ENCODE data around the gene IQSEC1. TPM values are rescaled to one million over a fixed set of nuclear protein-coding genes. Genes with fewer than 3 reads are reported as not detected.

The IQSEC1 gene
- total RNA-seq, 2 experiments from 2014 or later = 36.8 to 40.4 TPM

- ATAC-seq = no peak
- CTCF ChIA-PET = interaction anchor here (0.9 kb wide), 1 partner anchor 52 kb away, joined by 4 read pairs; no protein-coding TSS in a partner anchor
These were observed 134.9 kb downstream of the IQSEC1 start for GRCh38 chr3:12938258-12938711.

GRCh38 chr3:12935861-12936830, 137.1 kb downstream of the IQSEC1 start:
- POLR2A ChIA-PET = no interaction called here

More at GRCh38 chr3:12938258-12938711, 134.9 kb downstream of the IQSEC1 start:
- Mint-ChIP-seq H3K4me1 (no peaks in the 10 kb centered on the region), H3K36me3 (ENCODE audit: low read depth) (peaks cover 6% of the 10 kb centered on the region), H3K4me3 (no peak overlapping the region), H3K27ac (no peak overlapping the region), H3K27me3 (no peaks in the 10 kb centered on the region), H3K9me3 (ENCODE audit: low read depth) (no peaks in the 10 kb centered on the region)
- no peak for DNase-seq
- POLR2A ChIA-PET = interaction anchor here (0.6 kb wide), 1 partner anchor 112 kb away, joined by 3 read pairs; no protein-coding TSS in a partner anchor
- intact Hi-C loops (cut with DNase I, micrococcal nuclease) = no loop called here

GRCh38 chr3:12935023-12935860, 138.0 kb downstream of the IQSEC1 start:
- Mint-ChIP-seq H3K36me3 (ENCODE audit: low read depth) (peaks cover 5% of the 10 kb centered on the region), H3K27ac (no peak overlapping the region), H3K27me3 (no peaks in the 10 kb centered on the region), H3K9me3 (ENCODE audit: low read depth) (no peaks in the 10 kb centered on the region), H3K4me3 (no peak overlapping the region), H3K4me1 (no peaks in the 10 kb centered on the region)
- DNase-seq = peak; percentile 25
- intact Hi-C loops (cut with DNase I, micrococcal nuclease) = no loop called here
- ChIA-PET CTCF (interaction anchor here (1.1 kb wide), 1 partner anchor 29 kb away, joined by 4 read pairs; no protein-coding TSS in a partner anchor), POLR2A (no interaction called here)
- no peak for ATAC-seq

More at GRCh38 chr3:12935861-12936830, 137.1 kb downstream of the IQSEC1 start:
- CTCF ChIA-PET = interaction anchor here (0.5 kb wide), 1 partner anchor 9 kb away, joined by 3 read pairs; no protein-coding TSS in a partner anchor
- Mint-ChIP-seq H3K27ac (no peak overlapping the region), H3K4me3 (no peak overlapping the region), H3K9me3 (ENCODE audit: low read depth) (no peaks in the 10 kb centered on the region), H3K36me3 (ENCODE audit: low read depth) (peaks cover 6% of the 10 kb centered on the region), H3K27me3 (no peaks in the 10 kb centered on the region), H3K4me1 (no peaks in the 10 kb centered on the region)
- ATAC-seq = no peak
- intact Hi-C loops (cut with DNase I, micrococcal nuclease) = no loop called here
- DNase-seq = no peak

- POLR2A ChIA-PET = no interaction called here
- Mint-ChIP-seq H3K27me3 (no peaks in the 10 kb centered on the region), H3K27ac (no peak overlapping the region), H3K4me3 (no peak overlapping the region), H3K36me3 (ENCODE audit: low read depth) (peaks cover 6% of the 10 kb centered on the region), H3K4me1 (peaks cover 8% of the 10 kb centered on the region), H3K9me3 (ENCODE audit: low read depth) (no peaks in the 10 kb centered on the region)
- ATAC-seq (no peak), DNase-seq (no peak)
- CTCF ChIA-PET = interaction anchor here (1.1 kb wide), 1 partner anchor 30 kb away, joined by 4 read pairs; no protein-coding TSS in a partner anchor
- intact Hi-C loops (cut with DNase I, micrococcal nuclease) = no loop called here
These were observed 138.8 kb downstream of the IQSEC1 start for GRCh38 chr3:12934431-12934830.

- ATAC-seq = no peak
- H3K4me3 Mint-ChIP-seq = no peak overlapping the region
- H3K36me3 Mint-ChIP-seq (ENCODE audit: low read depth) = peaks cover 6% of the 10 kb centered on the region
- no peaks in the 10 kb centered on the region for H3K9me3 Mint-ChIP-seq (ENCODE audit: low read depth)
- ChIA-PET CTCF (interaction anchor here (0.6 kb wide), 1 partner anchor 61 kb away, joined by 3 read pairs; no protein-coding TSS in a partner anchor), POLR2A (no interaction called here)
- H3K4me1 Mint-ChIP-seq = peaks cover 8% of the 10 kb centered on the region
- intact Hi-C loops (cut with DNase I, micrococcal nuclease) = no loop called here
- H3K27ac Mint-ChIP-seq = no peak overlapping the region
- no peaks in the 10 kb centered on the region for H3K27me3 Mint-ChIP-seq
- no peak for DNase-seq
These were observed 139.3 kb downstream of the IQSEC1 start for GRCh38 chr3:12933901-12934300.

- Mint-ChIP-seq H3K4me1 (peaks cover 8% of the 10 kb centered on the region), H3K9me3 (ENCODE audit: low read depth) (no peaks in the 10 kb centered on the region), H3K36me3 (ENCODE audit: low read depth) (peaks cover 5% of the 10 kb centered on the region), H3K4me3 (no peak overlapping the region), H3K27me3 (no peaks in the 10 kb centered on the region), H3K27ac (no peak overlapping the region)
- ChIA-PET POLR2A (no interaction called here), CTCF (interaction anchor here (0.7 to 0.8 kb wide), 2 partner anchors 47 to 78 kb away, joined by 3 read pairs; no protein-coding TSS in a partner anchor)
- DNase-seq (no peak), ATAC-seq (no peak)
- intact Hi-C loops (cut with DNase I, micrococcal nuclease) = no loop called here
These were observed 140.5 kb downstream of the IQSEC1 start for GRCh38 chr3:12932754-12933153.

- CTCF ChIA-PET = interaction anchor here (0.7 to 0.8 kb wide), 2 partner anchors 47 to 78 kb away, joined by 3 read pairs; no protein-coding TSS in a partner anchor
- H3K36me3 Mint-ChIP-seq (ENCODE audit: low read depth) = peaks cover 5% of the 10 kb centered on the region
- no peak overlapping the region for H3K27ac Mint-ChIP-seq
- H3K4me1 Mint-ChIP-seq = peaks cover 8% of the 10 kb centered on the region
- H3K27me3 Mint-ChIP-seq = no peaks in the 10 kb centered on the region
- ATAC-seq (no peak), DNase-seq (no peak)
- intact Hi-C loops (cut with DNase I, micrococcal nuclease) = no loop called here
- no peaks in the 10 kb centered on the region for H3K9me3 Mint-ChIP-seq (ENCODE audit: low read depth)
- H3K4me3 Mint-ChIP-seq = no peak overlapping the region
- POLR2A ChIA-PET = no interaction called here
These were observed 140.9 kb downstream of the IQSEC1 start for GRCh38 chr3:12932347-12932746.

GRCh38 chr3:12931273-12931905, 141.8 kb downstream of the IQSEC1 start:
- ChIA-PET POLR2A (no interaction called here), CTCF (no interaction called here)
- Mint-ChIP-seq H3K4me3 (no peak overlapping the region), H3K36me3 (ENCODE audit: low read depth) (peaks cover 5% of the 10 kb centered on the region), H3K27ac (no peak overlapping the region), H3K27me3 (no peaks in the 10 kb centered on the region), H3K9me3 (ENCODE audit: low read depth) (no peaks in the 10 kb centered on the region), H3K4me1 (peaks cover 8% of the 10 kb centered on the region)
- intact Hi-C loops (cut with DNase I, micrococcal nuclease) = no loop called here
- ATAC-seq = no peak
- no peak for DNase-seq

- Mint-ChIP-seq H3K36me3 (ENCODE audit: low read depth) (peaks cover 11% of the 10 kb centered on the region), H3K4me3 (no peak overlapping the region), H3K27me3 (no peaks in the 10 kb centered on the region), H3K4me1 (peaks cover 8% of the 10 kb centered on the region), H3K27ac (peak overlapping the region; percentile 56), H3K9me3 (ENCODE audit: low read depth) (no peaks in the 10 kb centered on the region)
- intact Hi-C loops (cut with DNase I, micrococcal nuclease) = no loop called here
- DNase-seq (peak; percentile 39), ATAC-seq (peak; percentile 82)
- CTCF ChIA-PET = interaction anchor here (1.6 kb wide), 1 partner anchor 10 kb away, joined by 4 read pairs; no protein-coding TSS in a partner anchor
- POLR2A ChIA-PET = no interaction called here
These were observed 143.4 kb downstream of the IQSEC1 start for GRCh38 chr3:12929801-12930200.

GRCh38 chr3:12926660-12927059, 146.6 kb downstream of the IQSEC1 start:
- H3K27me3 Mint-ChIP-seq = no peaks in the 10 kb centered on the region

GRCh38 chr3:12925648-12926047, 147.6 kb downstream of the IQSEC1 start:
- POLR2A ChIA-PET = no interaction called here
- H3K27ac Mint-ChIP-seq = no peak overlapping the region
- no peak for ATAC-seq
- DNase-seq = no peak
- CTCF ChIA-PET = no interaction called here
- H3K9me3 Mint-ChIP-seq (ENCODE audit: low read depth) = no peaks in the 10 kb centered on the region
- H3K27me3 Mint-ChIP-seq = no peaks in the 10 kb centered on the region
- H3K36me3 Mint-ChIP-seq (ENCODE audit: low read depth) = peaks cover 11% of the 10 kb centered on the region
- intact Hi-C loops (cut with DNase I, micrococcal nuclease) = no loop called here
- no peak overlapping the region for H3K4me3 Mint-ChIP-seq
- H3K4me1 Mint-ChIP-seq = peaks cover 8% of the 10 kb centered on the region

More at GRCh38 chr3:12926660-12927059, 146.6 kb downstream of the IQSEC1 start:
- intact Hi-C loops (cut with DNase I, micrococcal nuclease) = no loop called here
- H3K4me1 Mint-ChIP-seq = peaks cover 8% of the 10 kb centered on the region
- no peak overlapping the region for H3K4me3 Mint-ChIP-seq
- CTCF ChIA-PET = no interaction called here
- H3K36me3 Mint-ChIP-seq (ENCODE audit: low read depth) = peaks cover 11% of the 10 kb centered on the region
- ATAC-seq (no peak), DNase-seq (no peak)
- H3K9me3 Mint-ChIP-seq (ENCODE audit: low read depth) = no peaks in the 10 kb centered on the region
- H3K27ac Mint-ChIP-seq = no peak overlapping the region
- POLR2A ChIA-PET = no interaction called here

Measured in activated CD4-positive, alpha-beta T cell treated with anti-CD3 and anti-CD28 coated beads for 36 hours (primary cell).